ENCODE data around the gene PTGER2.

GRCh38 chr14:52348279-52348678 is 34.2 kb downstream of the PTGER2 start:
- TF ChIP-seq POLR2A (IDR thresholded peaks at IDR 0.05), result no peak
- TF ChIP-seq, protein P1, sequence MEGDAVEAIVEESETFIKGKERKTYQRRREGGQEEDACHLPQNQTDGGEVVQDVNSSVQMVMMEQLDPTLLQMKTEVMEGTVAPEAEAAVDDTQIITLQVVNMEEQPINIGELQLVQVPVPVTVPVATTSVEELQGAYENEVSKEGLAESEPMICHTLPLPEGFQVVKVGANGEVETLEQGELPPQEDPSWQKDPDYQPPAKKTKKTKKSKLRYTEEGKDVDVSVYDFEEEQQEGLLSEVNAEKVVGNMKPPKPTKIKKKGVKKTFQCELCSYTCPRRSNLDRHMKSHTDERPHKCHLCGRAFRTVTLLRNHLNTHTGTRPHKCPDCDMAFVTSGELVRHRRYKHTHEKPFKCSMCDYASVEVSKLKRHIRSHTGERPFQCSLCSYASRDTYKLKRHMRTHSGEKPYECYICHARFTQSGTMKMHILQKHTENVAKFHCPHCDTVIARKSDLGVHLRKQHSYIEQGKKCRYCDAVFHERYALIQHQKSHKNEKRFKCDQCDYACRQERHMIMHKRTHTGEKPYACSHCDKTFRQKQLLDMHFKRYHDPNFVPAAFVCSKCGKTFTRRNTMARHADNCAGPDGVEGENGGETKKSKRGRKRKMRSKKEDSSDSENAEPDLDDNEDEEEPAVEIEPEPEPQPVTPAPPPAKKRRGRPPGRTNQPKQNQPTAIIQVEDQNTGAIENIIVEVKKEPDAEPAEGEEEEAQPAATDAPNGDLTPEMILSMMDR (IDR thresholded peaks at IDR 0.05), result no peak
